Hepatocyte (in vitro differentiated cells): ENCODE measurements around the gene VWA8. TPM values are rescaled to one million over a fixed set of nuclear protein-coding genes. Genes with fewer than 3 reads are reported as not detected.
"Not testable (repeated sequence)": the region's sequence is repeated elsewhere in the genome, so short reads cannot be mapped to it uniquely, and the experiment has no call there.

Source experiments
- DNase-seq: peaks from one replicate; pipeline ENCODE4 v3.0.0-alpha.2; 2016; ENCODE audit warnings: low spot score
- H2AFZ ChIP-seq: fragments of 200-600 bp; sonication (generic); 2 replicates; pipeline ENCODE4 v1.6.0; 2016; ENCODE audit warnings: antibody characterized with exemption, mild to moderate bottlenecking
- H3K27ac ChIP-seq: fragments of 200-600 bp; sonication (generic); 2 replicates; pipeline ENCODE4 v1.5.1; 2016; ENCODE audit warnings: mild to moderate bottlenecking
- H3K27me3 ChIP-seq: fragments of 200-600 bp; sonication (generic); 2 replicates; pipeline ENCODE4 v1.6.1; 2016
- H3K36me3 ChIP-seq: fragments of 200-600 bp; sonication (generic); replicated peaks from 2 replicates; pipeline ENCODE4 v1.5.1; 2016; ENCODE audit warnings: low read depth; ENCODE audit not compliant: insufficient read depth
- H3K4me1 ChIP-seq: fragments of 200-600 bp; sonication (generic); 2 replicates; pipeline ENCODE4 v1.5.1; 2016; ENCODE audit warnings: mild to moderate bottlenecking, moderate library complexity; ENCODE audit not compliant: insufficient read depth
- H3K4me2 ChIP-seq: fragments of 200-600 bp; sonication (generic); 2 replicates; pipeline ENCODE4 v1.6.0; 2016
- H3K4me3 ChIP-seq: fragments of 200-600 bp; sonication (generic); 2 replicates; pipeline ENCODE4 v1.5.1; 2016; ENCODE audit warnings: mild to moderate bottlenecking
- H3K79me2 ChIP-seq: fragments of 200-600 bp; sonication (generic); 2 replicates; pipeline ENCODE4 v1.6.0; 2017; ENCODE audit warnings: mild to moderate bottlenecking
- H3K9me2 ChIP-seq: fragments of 200-600 bp; sonication (generic); replicated peaks from 2 replicates; pipeline ENCODE4 v1.6.0; 2017; ENCODE audit warnings: mild to moderate bottlenecking; ENCODE audit not compliant: insufficient read depth
- H3K9me3 ChIP-seq: fragments of 200-600 bp; sonication (generic); 2 replicates; pipeline ENCODE4 v1.5.1; 2016; ENCODE audit warnings: low read depth, mild to moderate bottlenecking
- H4K20me1 ChIP-seq: fragments of 200-600 bp; sonication (generic); 2 replicates; pipeline ENCODE4 v1.6.0; 2016; ENCODE audit warnings: mild to moderate bottlenecking; ENCODE audit not compliant: insufficient read depth, poor library complexity, severe bottlenecking
- CTCF ChIP-seq: fragments of 200-600 bp; sonication (generic); IDR thresholded peaks from 2 replicates; pipeline ENCODE4 v1.5.1; 2016; ENCODE audit warnings: antibody characterized with exemption, mild to moderate bottlenecking; ENCODE audit not compliant: poor library complexity
- EZH2 ChIP-seq: fragments of 200-600 bp; sonication (generic); IDR thresholded peaks from 2 replicates; pipeline ENCODE4 v1.6.1; 2016; ENCODE audit warnings: antibody characterized with exemption, mild to moderate bottlenecking, borderline replicate concordance
- EZH2phosphoT487 ChIP-seq: fragments of 200-600 bp; sonication (generic); IDR thresholded peaks from one replicate; pipeline ENCODE4 v1.6.1; 2018; ENCODE audit warnings: antibody characterized with exemption, mild to moderate bottlenecking, low read depth, moderate library complexity; ENCODE audit not compliant: unreplicated experiment, severe bottlenecking
- WGBS: methylation state at CpG from one replicate; pipeline ENCODE4 v1.1.6; 2016; ENCODE audit warnings: low lambda C conversion rate; ENCODE audit errors: missing lambda C conversion rate; 5-methylcytosine and 5-hydroxymethylcytosine counted together
- polyA plus RNA-seq: library from polyadenylated mRNA; unstranded; fragments of >200 nt; fragmentation: Nextera tagmentation; extraction: Ambion mirVana; gene quantifications from 2 replicates; pipeline ENCODE4 v1.2.1, GENCODE V29; 2016
- total RNA-seq: library from RNA; depleted of rRNA; stranded (reverse); fragments of >200 nt; gene quantifications from 2 replicates; pipeline ENCODE4 v1.2.3, GENCODE V29; 2014

Gene VWA8
- total and polyA plus RNA-seq, 2 experiments from 2014 or later, result 4.9 to 19.5 TPM

- no peak overlapping the region for H3K4me2 ChIP-seq
- 96% methylated on average over 1 of the region's 1 CpG for WGBS
- no peak overlapping the region for H2AFZ ChIP-seq
- no peak for TF ChIP-seq EZH2
- no peak for TF ChIP-seq EZH2phosphoT487
- no peak for TF ChIP-seq CTCF
- H3K9me2 ChIP-seq, result no peaks in the 10 kb centered on the region
- H3K4me3 ChIP-seq, result no peak overlapping the region
- H3K4me1 ChIP-seq, result no peaks in the 10 kb centered on the region
- H3K79me2 ChIP-seq, result no peaks in the 10 kb centered on the region
- no peaks in the 10 kb centered on the region for H3K36me3 ChIP-seq
- DNase-seq, result no peak
- H3K27me3 ChIP-seq, result no peaks in the 10 kb centered on the region
- H3K9me3 ChIP-seq, result no peaks in the 10 kb centered on the region
- no peaks in the 10 kb centered on the region for H4K20me1 ChIP-seq
- no peak overlapping the region for H3K27ac ChIP-seq
Observed at GRCh38 chr13:41809962-41810361, 150.9 kb downstream of the VWA8 start.

DNA sequence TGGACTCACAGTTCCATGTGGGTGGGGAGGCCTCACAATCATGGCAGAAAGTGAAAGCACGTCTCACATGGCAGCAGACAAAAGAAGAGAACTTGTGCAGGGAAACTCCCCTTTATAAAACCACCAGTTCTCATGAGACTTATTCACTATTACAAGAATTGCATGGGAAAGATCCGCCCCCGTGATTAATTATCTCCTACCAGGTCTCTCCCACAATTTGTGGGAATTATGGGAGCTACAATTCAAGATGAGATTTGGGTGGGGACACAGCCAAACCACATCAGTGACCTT, 157.5 kb downstream of the VWA8 start:
- H3K27ac ChIP-seq, H2AFZ ChIP-seq, H3K27me3 ChIP-seq, H3K9me3 ChIP-seq, H3K36me3 ChIP-seq, H3K79me2 ChIP-seq, H3K4me2 ChIP-seq, H4K20me1 ChIP-seq, H3K9me2 ChIP-seq, DNase-seq, H3K4me3 ChIP-seq, H3K4me1 ChIP-seq: not testable (repeated sequence)
- WGBS, result 93% methylated on average over 3 of the region's 3 CpGs

GRCh38 chr13:41802684-41803444, 158.0 kb downstream of the VWA8 start:
- Histone ChIP-seq H3K4me2 (no peak overlapping the region), H3K9me3 (no peaks in the 10 kb centered on the region), H3K27me3 (no peaks in the 10 kb centered on the region), H3K4me1 (no peaks in the 10 kb centered on the region), H3K36me3 (no peaks in the 10 kb centered on the region), H3K27ac (no peak overlapping the region), H2AFZ (no peak overlapping the region), H3K4me3 (no peak overlapping the region), H4K20me1 (no peaks in the 10 kb centered on the region), H3K9me2 (no peaks in the 10 kb centered on the region), H3K79me2 (no peaks in the 10 kb centered on the region)
- TF ChIP-seq EZH2phosphoT487 (no peak), CTCF (no peak), EZH2 (no peak)
- DNase-seq, result no peak
- WGBS, result 100% methylated on average over 1 of the region's 1 CpG

GRCh38 chr13:41802043-41802683, 158.7 kb downstream of the VWA8 start:
- TF ChIP-seq EZH2phosphoT487 (no peak), EZH2 (no peak), CTCF (no peak)
- no peak for DNase-seq
- H3K27me3 ChIP-seq, result no peaks in the 10 kb centered on the region

More at GRCh38 chr13:41802043-41802683, 158.7 kb downstream of the VWA8 start:
- H3K9me2 ChIP-seq, result no peaks in the 10 kb centered on the region
- no peaks in the 10 kb centered on the region for H3K9me3 ChIP-seq
- H3K27ac ChIP-seq, result no peak overlapping the region
- no peak overlapping the region for H2AFZ ChIP-seq
- no peaks in the 10 kb centered on the region for H3K36me3 ChIP-seq
- no peak overlapping the region for H3K4me3 ChIP-seq
- no peaks in the 10 kb centered on the region for H4K20me1 ChIP-seq
- WGBS, result 100% methylated on average over 2 of the region's 2 CpGs
- no peaks in the 10 kb centered on the region for H3K79me2 ChIP-seq
- no peak overlapping the region for H3K4me2 ChIP-seq
- H3K4me1 ChIP-seq, result no peaks in the 10 kb centered on the region
